NCI-H2227 (cell line): ENCODE measurements around the gene C22orf42.
A peak's percentile ranks its signal among the peaks of the same experiment; 100 is the strongest.
"Not testable (repeated sequence)": the region's sequence is repeated elsewhere in the genome, so short reads cannot be mapped to it uniquely, and the experiment has no call there.

Experiments used
- DNase-seq: peaks from one replicate; lab custom pipeline; 2025; ENCODE audit not compliant: unreplicated experiment; lab: John Stamatoyannopoulos, UW

C22orf42 gene

GRCh38 chr22:32185821-32186220 is 26.7 kb upstream of the C22orf42 start:
- no peak for DNase-seq

- DNase-seq: no peak
Observed at GRCh38 chr22:32183625-32184024, 24.5 kb upstream of the C22orf42 start.

GRCh38 chr22:32181043-32181442 is 21.9 kb upstream of the C22orf42 start:
- DNase-seq: no peak

GRCh38 chr22:32177221-32177765 is 18.2 kb upstream of the C22orf42 start:
- no peak for DNase-seq

GRCh38 chr22:32175683-32176644 is 16.9 kb upstream of the C22orf42 start:
- peak; percentile 28 for DNase-seq

GRCh38 chr22:32175115-32175514 is 16.0 kb upstream of the C22orf42 start:
- no peak for DNase-seq

- no peak for DNase-seq
Observed at GRCh38 chr22:32165681-32166080, 6.6 kb upstream of the C22orf42 start.

- no peak for DNase-seq
Observed at GRCh38 chr22:32164075-32164860, 5.2 kb upstream of the C22orf42 start.

- not testable (repeated sequence) for DNase-seq
Observed at GRCh38 chr22:32160411-32160810, 1.3 kb upstream of the C22orf42 start.

GRCh38 chr22:32157632-32158031 is 1.5 kb downstream of the C22orf42 start:
- not testable (repeated sequence) for DNase-seq

GRCh38 chr22:32154727-32155126 is 4.4 kb downstream of the C22orf42 start:
- DNase-seq: not testable (repeated sequence)

- not testable (repeated sequence) for DNase-seq
Observed at GRCh38 chr22:32151641-32152040, 7.5 kb downstream of the C22orf42 start.

GRCh38 chr22:32150647-32151046 is 8.5 kb downstream of the C22orf42 start:
- not testable (repeated sequence) for DNase-seq

- not testable (repeated sequence) for DNase-seq
Observed at GRCh38 chr22:32148372-32148771, 10.7 kb downstream of the C22orf42 start.

- not testable (repeated sequence) for DNase-seq
Observed at GRCh38 chr22:32147128-32147527, 12.0 kb downstream of the C22orf42 start.

- DNase-seq: no peak
Observed at GRCh38 chr22:32144496-32145274, 14.4 kb downstream of the C22orf42 start.

GRCh38 chr22:32142600-32142999 is 16.5 kb downstream of the C22orf42 start:
- DNase-seq: no peak

- not testable (repeated sequence) for DNase-seq
Observed at GRCh38 chr22:32140688-32141087, 18.4 kb downstream of the C22orf42 start.

- DNase-seq: not testable (repeated sequence)
Observed at GRCh38 chr22:32138576-32138975, 20.5 kb downstream of the C22orf42 start.

- peak; percentile 12 for DNase-seq
Observed at GRCh38 chr22:32137731-32138324, 21.3 kb downstream of the C22orf42 start.
